Measurements from ENCODE around the gene SPINT2. TPM values are rescaled to one million over a fixed set of nuclear protein-coding genes. Genes with fewer than 3 reads are reported as not detected.

SPINT2 gene
- total RNA-seq, 1 donor from 2014 or later = 277 TPM

- H3K27ac Mint-ChIP-seq = no peak overlapping the region
- DNase-seq (ENCODE audit: low spot score in 2 of 2, unreplicated experiment in 2 of 2) = no peak
- H3K4me3 Mint-ChIP-seq = no peak overlapping the region
- H3K36me3 Mint-ChIP-seq = no peaks in the 10 kb centered on the region
- H3K27me3 Mint-ChIP-seq (ENCODE audit: low read depth) = peaks cover 2% of the 10 kb centered on the region
- TF ChIP-seq, protein P1, sequence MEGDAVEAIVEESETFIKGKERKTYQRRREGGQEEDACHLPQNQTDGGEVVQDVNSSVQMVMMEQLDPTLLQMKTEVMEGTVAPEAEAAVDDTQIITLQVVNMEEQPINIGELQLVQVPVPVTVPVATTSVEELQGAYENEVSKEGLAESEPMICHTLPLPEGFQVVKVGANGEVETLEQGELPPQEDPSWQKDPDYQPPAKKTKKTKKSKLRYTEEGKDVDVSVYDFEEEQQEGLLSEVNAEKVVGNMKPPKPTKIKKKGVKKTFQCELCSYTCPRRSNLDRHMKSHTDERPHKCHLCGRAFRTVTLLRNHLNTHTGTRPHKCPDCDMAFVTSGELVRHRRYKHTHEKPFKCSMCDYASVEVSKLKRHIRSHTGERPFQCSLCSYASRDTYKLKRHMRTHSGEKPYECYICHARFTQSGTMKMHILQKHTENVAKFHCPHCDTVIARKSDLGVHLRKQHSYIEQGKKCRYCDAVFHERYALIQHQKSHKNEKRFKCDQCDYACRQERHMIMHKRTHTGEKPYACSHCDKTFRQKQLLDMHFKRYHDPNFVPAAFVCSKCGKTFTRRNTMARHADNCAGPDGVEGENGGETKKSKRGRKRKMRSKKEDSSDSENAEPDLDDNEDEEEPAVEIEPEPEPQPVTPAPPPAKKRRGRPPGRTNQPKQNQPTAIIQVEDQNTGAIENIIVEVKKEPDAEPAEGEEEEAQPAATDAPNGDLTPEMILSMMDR (IDR thresholded peaks at IDR 0.05; ENCODE audit: unreplicated experiment) = no peak
- peaks cover 7% of the 10 kb centered on the region for H3K4me1 Mint-ChIP-seq
- H3K9me3 Mint-ChIP-seq = no peaks in the 10 kb centered on the region
Measured at GRCh38 chr19:38326591-38326990, 62.2 kb downstream of the SPINT2 start.

- no peak for DNase-seq (ENCODE audit: low spot score in 2 of 2, unreplicated experiment in 2 of 2)
- Mint-ChIP-seq H3K27me3 (ENCODE audit: low read depth) (no peaks in the 10 kb centered on the region), H3K4me1 (no peaks in the 10 kb centered on the region), H3K27ac (no peak overlapping the region), H3K36me3 (no peaks in the 10 kb centered on the region), H3K4me3 (no peak overlapping the region), H3K9me3 (no peaks in the 10 kb centered on the region)
- TF ChIP-seq, protein P1 (IDR thresholded peaks at IDR 0.05; ENCODE audit: unreplicated experiment) = no peak
Measured at GRCh38 chr19:38329651-38330050, 65.3 kb downstream of the SPINT2 start.

DNA sequence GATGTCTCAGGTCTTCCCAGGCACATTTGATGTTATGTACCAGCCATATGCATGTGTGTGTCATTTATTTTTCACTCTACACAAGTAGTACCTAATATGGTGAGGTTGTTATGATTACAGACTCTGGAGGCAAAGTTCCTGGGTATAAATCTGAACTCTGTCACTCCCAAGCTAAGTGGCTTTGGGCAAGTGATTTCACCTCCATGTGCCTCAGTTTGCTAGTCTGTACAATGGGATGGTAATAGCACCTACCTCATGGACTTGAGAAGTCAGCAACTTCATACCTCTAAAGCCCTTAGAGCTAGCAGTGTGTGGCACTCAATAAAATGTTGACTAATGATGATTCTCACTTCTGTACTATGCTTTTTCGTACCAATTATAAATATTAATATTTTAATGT lies 67.4 kb downstream of the SPINT2 start:
- Mint-ChIP-seq H3K27me3 (ENCODE audit: low read depth) (no peaks in the 10 kb centered on the region), H3K36me3 (no peaks in the 10 kb centered on the region), H3K4me1 (peaks cover under 1% of the 10 kb centered on the region), H3K27ac (no peak overlapping the region), H3K4me3 (no peak overlapping the region), H3K9me3 (no peaks in the 10 kb centered on the region)
- TF ChIP-seq, protein P1 (IDR thresholded peaks at IDR 0.05; ENCODE audit: unreplicated experiment) = no peak
- DNase-seq (ENCODE audit: low spot score in 2 of 2, unreplicated experiment in 2 of 2) = no peak

- Mint-ChIP-seq H3K4me1 (peaks cover 8% of the 10 kb centered on the region), H3K27me3 (ENCODE audit: low read depth) (no peaks in the 10 kb centered on the region), H3K27ac (no peak overlapping the region), H3K4me3 (no peak overlapping the region), H3K36me3 (no peaks in the 10 kb centered on the region), H3K9me3 (no peaks in the 10 kb centered on the region)
- DNase-seq (ENCODE audit: low spot score in 2 of 2, unreplicated experiment in 2 of 2) = no peak
- TF ChIP-seq, protein P1 (IDR thresholded peaks at IDR 0.05; ENCODE audit: unreplicated experiment) = no peak
Measured at GRCh38 chr19:38333245-38333644, 68.9 kb downstream of the SPINT2 start.

DNA sequence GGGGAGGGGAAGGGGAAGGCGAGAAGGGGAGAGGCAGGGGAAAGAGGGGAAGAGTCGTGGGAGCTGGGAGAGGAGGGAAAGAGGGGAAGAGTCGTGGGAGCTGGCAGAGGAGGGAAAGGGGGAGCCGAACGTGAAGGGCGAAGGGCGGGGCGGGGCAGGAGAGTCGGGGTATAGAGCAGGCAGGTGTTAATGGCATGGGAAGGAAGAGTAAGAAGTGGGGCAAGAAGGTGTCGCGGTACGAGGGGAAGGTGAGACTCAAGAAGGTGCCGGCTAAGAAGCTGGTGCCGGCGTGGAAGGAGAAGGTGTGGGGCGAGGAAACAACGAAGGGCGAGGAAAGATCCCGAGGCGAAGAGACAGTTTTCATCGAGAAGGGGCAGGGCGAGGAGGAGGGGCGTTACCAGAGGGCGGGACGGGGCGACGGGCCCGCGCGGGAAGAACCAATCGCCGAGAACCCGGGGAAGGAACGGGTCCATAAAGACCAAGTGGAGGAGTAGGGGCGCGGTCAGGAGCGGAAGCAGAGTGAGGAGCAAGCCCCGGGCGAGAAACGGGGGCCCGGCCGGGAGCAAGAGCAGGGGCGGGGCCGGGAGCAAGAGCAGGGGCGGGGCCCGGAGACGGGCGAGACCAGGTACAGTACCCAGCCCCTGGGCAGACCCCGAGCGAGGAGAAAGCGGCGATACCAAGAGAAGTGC lies 71.7 kb downstream of the SPINT2 start:
- H3K4me1 Mint-ChIP-seq = peaks cover 15% of the 10 kb centered on the region
- H3K27me3 Mint-ChIP-seq (ENCODE audit: low read depth) = no peaks in the 10 kb centered on the region
- H3K27ac Mint-ChIP-seq = peak overlapping the region; percentile 99
- H3K9me3 Mint-ChIP-seq = no peaks in the 10 kb centered on the region
- H3K4me3 Mint-ChIP-seq = peak overlapping the region; percentile 87
- peaks cover 4% of the 10 kb centered on the region for H3K36me3 Mint-ChIP-seq
- TF ChIP-seq, protein P1 (IDR thresholded peaks at IDR 0.05; ENCODE audit: unreplicated experiment) = no peak
- DNase-seq (ENCODE audit: low spot score in 2 of 2, unreplicated experiment in 2 of 2) = peak; percentile 87 to 94

Data from mesothelial cell of epicardium (in vitro differentiated cells).